ENCODE measurements around the gene PLEKHA7.

GRCh38 chr11:16911658-16912057, 102.6 kb downstream of the PLEKHA7 start:
- TF ChIP-seq, protein P1, sequence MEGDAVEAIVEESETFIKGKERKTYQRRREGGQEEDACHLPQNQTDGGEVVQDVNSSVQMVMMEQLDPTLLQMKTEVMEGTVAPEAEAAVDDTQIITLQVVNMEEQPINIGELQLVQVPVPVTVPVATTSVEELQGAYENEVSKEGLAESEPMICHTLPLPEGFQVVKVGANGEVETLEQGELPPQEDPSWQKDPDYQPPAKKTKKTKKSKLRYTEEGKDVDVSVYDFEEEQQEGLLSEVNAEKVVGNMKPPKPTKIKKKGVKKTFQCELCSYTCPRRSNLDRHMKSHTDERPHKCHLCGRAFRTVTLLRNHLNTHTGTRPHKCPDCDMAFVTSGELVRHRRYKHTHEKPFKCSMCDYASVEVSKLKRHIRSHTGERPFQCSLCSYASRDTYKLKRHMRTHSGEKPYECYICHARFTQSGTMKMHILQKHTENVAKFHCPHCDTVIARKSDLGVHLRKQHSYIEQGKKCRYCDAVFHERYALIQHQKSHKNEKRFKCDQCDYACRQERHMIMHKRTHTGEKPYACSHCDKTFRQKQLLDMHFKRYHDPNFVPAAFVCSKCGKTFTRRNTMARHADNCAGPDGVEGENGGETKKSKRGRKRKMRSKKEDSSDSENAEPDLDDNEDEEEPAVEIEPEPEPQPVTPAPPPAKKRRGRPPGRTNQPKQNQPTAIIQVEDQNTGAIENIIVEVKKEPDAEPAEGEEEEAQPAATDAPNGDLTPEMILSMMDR (IDR thresholded peaks at IDR 0.05) = no peak
- no peak for TF ChIP-seq POLR2A (IDR thresholded peaks at IDR 0.05)
- no peak for TF ChIP-seq POLR2AphosphoS5 (IDR thresholded peaks at IDR 0.05; ENCODE audit: insufficient read depth in 1 of 2, low read depth in 1 of 2)

All from vagina (tissue), 2 donors.